ENCODE measurements around the gene LCN6. TPM values are rescaled to one million over a fixed set of nuclear protein-coding genes. Genes with fewer than 3 reads are reported as not detected.

LCN6 gene
- total and polyA plus RNA-seq, 10 of the 15 experiments (the other 5 are each of a cell fraction or from before 2014, with no cell fraction given) = not detected

DNA sequence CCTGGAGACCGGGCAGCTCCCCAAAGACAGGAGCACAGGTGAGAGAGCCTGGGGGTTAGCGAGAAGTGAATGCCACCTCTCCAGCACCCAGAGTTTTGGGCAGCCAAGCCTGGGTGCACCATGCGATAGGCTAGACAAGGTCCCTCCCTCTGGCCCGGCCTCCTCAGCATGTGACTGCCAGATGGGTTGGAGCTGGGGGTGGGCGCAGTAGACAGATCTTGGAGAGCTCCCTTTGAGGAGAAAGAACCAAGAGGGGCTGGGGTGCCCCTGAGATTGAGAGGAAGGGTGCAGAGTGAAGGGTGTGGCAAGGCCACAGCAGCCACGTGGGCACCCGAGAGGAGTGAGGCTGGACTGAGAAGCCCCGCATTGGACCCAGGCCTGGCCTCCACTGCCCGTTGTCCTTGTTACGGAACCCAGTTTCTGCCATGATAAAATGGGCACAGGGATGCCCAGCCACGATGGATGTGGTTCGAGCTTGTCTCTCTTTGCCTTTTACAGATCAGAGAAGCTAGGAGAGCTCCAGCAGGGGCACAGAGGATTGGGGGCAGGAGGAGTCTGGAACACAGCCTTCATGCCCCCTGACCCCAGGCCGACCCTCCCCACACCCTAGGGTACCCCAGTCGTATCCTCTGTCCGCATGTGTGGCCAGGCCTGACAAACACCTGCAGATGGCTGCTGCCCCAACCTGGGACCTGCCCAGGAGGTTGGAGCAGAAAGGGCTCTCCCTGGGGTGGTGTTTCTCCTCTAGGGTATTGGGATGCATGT lies 44.2 kb upstream of the LCN6 start:
- TF ChIP-seq, protein P1, sequence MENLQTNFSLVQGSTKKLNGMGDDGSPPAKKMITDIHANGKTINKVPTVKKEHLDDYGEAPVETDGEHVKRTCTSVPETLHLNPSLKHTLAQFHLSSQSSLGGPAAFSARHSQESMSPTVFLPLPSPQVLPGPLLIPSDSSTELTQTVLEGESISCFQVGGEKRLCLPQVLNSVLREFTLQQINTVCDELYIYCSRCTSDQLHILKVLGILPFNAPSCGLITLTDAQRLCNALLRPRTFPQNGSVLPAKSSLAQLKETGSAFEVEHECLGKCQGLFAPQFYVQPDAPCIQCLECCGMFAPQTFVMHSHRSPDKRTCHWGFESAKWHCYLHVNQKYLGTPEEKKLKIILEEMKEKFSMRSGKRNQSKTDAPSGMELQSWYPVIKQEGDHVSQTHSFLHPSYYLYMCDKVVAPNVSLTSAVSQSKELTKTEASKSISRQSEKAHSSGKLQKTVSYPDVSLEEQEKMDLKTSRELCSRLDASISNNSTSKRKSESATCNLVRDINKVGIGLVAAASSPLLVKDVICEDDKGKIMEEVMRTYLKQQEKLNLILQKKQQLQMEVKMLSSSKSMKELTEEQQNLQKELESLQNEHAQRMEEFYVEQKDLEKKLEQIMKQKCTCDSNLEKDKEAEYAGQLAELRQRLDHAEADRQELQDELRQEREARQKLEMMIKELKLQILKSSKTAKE (IDR thresholded peaks at IDR 0.05; ENCODE audit: low read depth, poor library complexity, severe bottlenecking) = no peak
- TF ChIP-seq NR2C2 (IDR thresholded peaks at IDR 0.05; ENCODE audit: borderline replicate concordance, control insufficient read depth, insufficient read length, low read depth) (no peak), SREBF2 (IDR thresholded peaks at IDR 0.05; ENCODE audit: low read length) (no peak), NFYB (IDR thresholded peaks at IDR 0.05; ENCODE audit: insufficient read depth, low read depth, low read length) (no peak), SMAD5 (IDR thresholded peaks at IDR 0.05; ENCODE audit: low read depth) (no peak), SIX5 (IDR thresholded peaks at IDR 0.05; ENCODE audit: low read depth, low read length, severe bottlenecking) (no peak), PAX8 (IDR thresholded peaks at IDR 0.05) (no peak), ZNF274 (IDR thresholded peaks at IDR 0.05; ENCODE audit: insufficient read depth, insufficient read length) (no peak), MEF2B (IDR thresholded peaks at IDR 0.05; ENCODE audit: partially characterized antibody, poor library complexity, severe bottlenecking) (no peak), SREBF1 (IDR thresholded peaks at IDR 0.05; ENCODE audit: low read length) (no peak), TCF12 (IDR thresholded peaks at IDR 0.05; ENCODE audit: low read depth, low read length) (no peak), FOXK2 (IDR thresholded peaks at IDR 0.05) (no peak), CBFB (IDR thresholded peaks at IDR 0.05; ENCODE audit: low read depth) (no peak)
- TF ChIP-seq, protein P2, sequence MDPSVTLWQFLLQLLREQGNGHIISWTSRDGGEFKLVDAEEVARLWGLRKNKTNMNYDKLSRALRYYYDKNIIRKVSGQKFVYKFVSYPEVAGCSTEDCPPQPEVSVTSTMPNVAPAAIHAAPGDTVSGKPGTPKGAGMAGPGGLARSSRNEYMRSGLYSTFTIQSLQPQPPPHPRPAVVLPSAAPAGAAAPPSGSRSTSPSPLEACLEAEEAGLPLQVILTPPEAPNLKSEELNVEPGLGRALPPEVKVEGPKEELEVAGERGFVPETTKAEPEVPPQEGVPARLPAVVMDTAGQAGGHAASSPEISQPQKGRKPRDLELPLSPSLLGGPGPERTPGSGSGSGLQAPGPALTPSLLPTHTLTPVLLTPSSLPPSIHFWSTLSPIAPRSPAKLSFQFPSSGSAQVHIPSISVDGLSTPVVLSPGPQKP (IDR thresholded peaks at IDR 0.05; ENCODE audit: low read depth, low read length) = no peak
- TF ChIP-seq, protein P3, sequence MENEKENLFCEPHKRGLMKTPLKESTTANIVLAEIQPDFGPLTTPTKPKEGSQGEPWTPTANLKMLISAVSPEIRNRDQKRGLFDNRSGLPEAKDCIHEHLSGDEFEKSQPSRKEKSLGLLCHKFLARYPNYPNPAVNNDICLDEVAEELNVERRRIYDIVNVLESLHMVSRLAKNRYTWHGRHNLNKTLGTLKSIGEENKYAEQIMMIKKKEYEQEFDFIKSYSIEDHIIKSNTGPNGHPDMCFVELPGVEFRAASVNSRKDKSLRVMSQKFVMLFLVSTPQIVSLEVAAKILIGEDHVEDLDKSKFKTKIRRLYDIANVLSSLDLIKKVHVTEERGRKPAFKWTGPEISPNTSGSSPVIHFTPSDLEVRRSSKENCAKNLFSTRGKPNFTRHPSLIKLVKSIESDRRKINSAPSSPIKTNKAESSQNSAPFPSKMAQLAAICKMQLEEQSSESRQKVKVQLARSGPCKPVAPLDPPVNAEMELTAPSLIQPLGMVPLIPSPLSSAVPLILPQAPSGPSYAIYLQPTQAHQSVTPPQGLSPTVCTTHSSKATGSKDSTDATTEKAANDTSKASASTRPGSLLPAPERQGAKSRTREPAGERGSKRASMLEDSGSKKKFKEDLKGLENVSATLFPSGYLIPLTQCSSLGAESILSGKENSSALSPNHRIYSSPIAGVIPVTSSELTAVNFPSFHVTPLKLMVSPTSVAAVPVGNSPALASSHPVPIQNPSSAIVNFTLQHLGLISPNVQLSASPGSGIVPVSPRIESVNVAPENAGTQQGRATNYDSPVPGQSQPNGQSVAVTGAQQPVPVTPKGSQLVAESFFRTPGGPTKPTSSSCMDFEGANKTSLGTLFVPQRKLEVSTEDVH (IDR thresholded peaks at IDR 0.05; ENCODE audit: low read depth, partially characterized antibody) = no peak
- TF ChIP-seq, protein P4, sequence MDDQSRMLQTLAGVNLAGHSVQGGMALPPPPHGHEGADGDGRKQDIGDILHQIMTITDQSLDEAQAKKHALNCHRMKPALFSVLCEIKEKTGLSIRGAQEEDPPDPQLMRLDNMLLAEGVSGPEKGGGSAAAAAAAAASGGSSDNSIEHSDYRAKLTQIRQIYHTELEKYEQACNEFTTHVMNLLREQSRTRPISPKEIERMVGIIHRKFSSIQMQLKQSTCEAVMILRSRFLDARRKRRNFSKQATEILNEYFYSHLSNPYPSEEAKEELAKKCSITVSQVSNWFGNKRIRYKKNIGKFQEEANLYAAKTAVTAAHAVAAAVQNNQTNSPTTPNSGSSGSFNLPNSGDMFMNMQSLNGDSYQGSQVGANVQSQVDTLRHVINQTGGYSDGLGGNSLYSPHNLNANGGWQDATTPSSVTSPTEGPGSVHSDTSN (IDR thresholded peaks at IDR 0.05; ENCODE audit: insufficient replicate concordance, low read depth, low read length) = no peak
- BruUV-seq (replicated peaks) = no TSS peak
- ATAC-seq (no peak), FAIRE-seq (no peak), DNase-seq (ENCODE audit: low read depth, low spot score) (no peak)
- Histone ChIP-seq H4K20me1 (ENCODE audit: control insufficient read depth, insufficient read depth) (peaks cover 2% of the 10 kb centered on the region; the same call in 1 of the 2 replicates), H3K27ac (ENCODE audit: control insufficient read depth, insufficient read depth) (peak overlapping the region; percentile 24; the same call in 1 of the 2 replicates), H3K9me3 (replicated peaks; ENCODE audit: control insufficient read depth, insufficient read depth, low read length) (no peaks in the 10 kb centered on the region), H3K9ac (ENCODE audit: control insufficient read depth, insufficient read depth, low read length) (peak overlapping the region; percentile 55; the same call in 1 of the 2 replicates), H2AFZ (ENCODE audit: control insufficient read depth, low read depth, low read length) (no peak overlapping the region), H3K4me2 (ENCODE audit: control insufficient read depth, insufficient read depth) (peak overlapping the region; percentile 65), H3K4me1 (ENCODE audit: control insufficient read depth, insufficient read depth, low read length) (peaks cover 10% of the 10 kb centered on the region), H3K36me3 (ENCODE audit: control insufficient read depth in 2 of 2, insufficient read depth in 2 of 2, low read length in 1 of 2) (no peaks in the 10 kb centered on the region), H3K4me3 (peak overlapping the region; percentile 77), H3K79me2 (ENCODE audit: control insufficient read depth, insufficient read depth, low read length) (peaks cover 2% of the 10 kb centered on the region; the same call in 1 of the 2 replicates), H3K27me3 (replicated peaks in 1 of 2; ENCODE audit: control insufficient read depth in 2 of 2, insufficient read depth in 2 of 2, low read length in 1 of 2) (no peaks in the 10 kb centered on the region)
- ChIA-PET CTCF (interaction anchor here (0.8 to 3.3 kb wide), 17 partner anchors 8 to 305 kb away, joined by 3 to 27 read pairs (median 5); partner anchors contain the start of gene AJM1), POLR2A (interaction anchor here (0.5 to 1.0 kb wide), 5 partner anchors 8 to 630 kb away, joined by 3 to 5 read pairs (median 3); no protein-coding TSS in a partner anchor), RAD21 (ENCODE audit: unreplicated experiment) (interaction anchor here (0.8 to 1.2 kb wide), 2 partner anchors 50 to 242 kb away, joined by 3 to 4 read pairs; no protein-coding TSS in a partner anchor), SMC1A (ENCODE audit: uncharacterized antibody, unreplicated experiment) (interaction anchor here (0.7 to 1.0 kb wide), 2 partner anchors 50 to 243 kb away, joined by 3 read pairs; partner anchors contain the start of gene AJM1)
- intact Hi-C loops (cut with micrococcal nuclease; ENCODE audit: unreplicated experiment) = loop anchor here (10.0 kb wide), 1 partner anchor 152 kb away; the partner anchor contains the start of genes C8G and FBXW5
- WGBS (ENCODE audit: insufficient coverage, insufficient replicate concordance, low lambda C conversion rate, missing lambda C conversion rate) = 67% methylated on average over 15 of the region's 15 CpGs
- in situ Hi-C loops (cut with MboI) = no loop called here
